ENCODE measurements around the gene TMEM117. TPM values are rescaled to one million over a fixed set of nuclear protein-coding genes. Genes with fewer than 3 reads are reported as not detected.

Gene TMEM117
- total RNA-seq, 2 experiments from 2014 or later, result 1.4 to 2.1 TPM

GRCh38 chr12:43895580-43896206, 59.8 kb downstream of the TMEM117 start:
- DNase-seq, result no peak
- intact Hi-C loops (cut with micrococcal nuclease), result no loop called here
- Mint-ChIP-seq H3K36me3 (ENCODE audit: low read depth) (peaks cover 2% of the 10 kb centered on the region), H3K4me3 (no peak overlapping the region), H3K27ac (no peak overlapping the region), H3K27me3 (ENCODE audit: low read depth) (no peaks in the 10 kb centered on the region), H3K9me3 (peaks cover 4% of the 10 kb centered on the region), H3K4me1 (ENCODE audit: low read depth) (no peaks in the 10 kb centered on the region)
- CTCF ChIA-PET, result no interaction called here

GRCh38 chr12:43896496-43896895, 60.6 kb downstream of the TMEM117 start:
- H3K27me3 Mint-ChIP-seq (ENCODE audit: low read depth), result no peaks in the 10 kb centered on the region
- intact Hi-C loops (cut with micrococcal nuclease), result no loop called here
- H3K4me1 Mint-ChIP-seq (ENCODE audit: low read depth), result no peaks in the 10 kb centered on the region
- peaks cover 4% of the 10 kb centered on the region for H3K9me3 Mint-ChIP-seq
- H3K4me3 Mint-ChIP-seq, result no peak overlapping the region
- H3K36me3 Mint-ChIP-seq (ENCODE audit: low read depth), result peaks cover 2% of the 10 kb centered on the region
- no peak overlapping the region for H3K27ac Mint-ChIP-seq
- CTCF ChIA-PET, result no interaction called here
- no peak for DNase-seq

GRCh38 chr12:43898474-43898873, 62.6 kb downstream of the TMEM117 start:
- H3K36me3 Mint-ChIP-seq (ENCODE audit: low read depth), result no peaks in the 10 kb centered on the region
- H3K4me3 Mint-ChIP-seq, result no peak overlapping the region
- no peak overlapping the region for H3K27ac Mint-ChIP-seq
- no peaks in the 10 kb centered on the region for H3K4me1 Mint-ChIP-seq (ENCODE audit: low read depth)
- intact Hi-C loops (cut with micrococcal nuclease), result no loop called here
- H3K27me3 Mint-ChIP-seq (ENCODE audit: low read depth), result no peaks in the 10 kb centered on the region
- no peaks in the 10 kb centered on the region for H3K9me3 Mint-ChIP-seq
- no peak for DNase-seq
- CTCF ChIA-PET, result no interaction called here

- DNase-seq, result no peak
- no peaks in the 10 kb centered on the region for H3K27me3 Mint-ChIP-seq (ENCODE audit: low read depth)
- intact Hi-C loops (cut with micrococcal nuclease), result no loop called here
- H3K4me3 Mint-ChIP-seq, result no peak overlapping the region
- H3K9me3 Mint-ChIP-seq, result no peaks in the 10 kb centered on the region
- no peak overlapping the region for H3K27ac Mint-ChIP-seq
- H3K36me3 Mint-ChIP-seq (ENCODE audit: low read depth), result no peaks in the 10 kb centered on the region
- CTCF ChIA-PET, result no interaction called here
- H3K4me1 Mint-ChIP-seq (ENCODE audit: low read depth), result no peaks in the 10 kb centered on the region
Measured at GRCh38 chr12:43899574-43899973, 63.7 kb downstream of the TMEM117 start.

- DNase-seq, result no peak
- intact Hi-C loops (cut with micrococcal nuclease), result no loop called here
- Mint-ChIP-seq H3K36me3 (ENCODE audit: low read depth) (no peaks in the 10 kb centered on the region), H3K27me3 (ENCODE audit: low read depth) (no peaks in the 10 kb centered on the region), H3K4me1 (ENCODE audit: low read depth) (no peaks in the 10 kb centered on the region), H3K4me3 (no peak overlapping the region), H3K9me3 (no peaks in the 10 kb centered on the region), H3K27ac (no peak overlapping the region)
- CTCF ChIA-PET, result interaction anchor here (0.7 kb wide), 1 partner anchor 862 kb away, joined by 3 read pairs; no protein-coding TSS in a partner anchor
Measured at GRCh38 chr12:43903686-43904085, 67.8 kb downstream of the TMEM117 start.

GRCh38 chr12:43912859-43913258, 77.0 kb downstream of the TMEM117 start:
- Mint-ChIP-seq H3K9me3 (no peaks in the 10 kb centered on the region), H3K4me1 (ENCODE audit: low read depth) (no peaks in the 10 kb centered on the region), H3K27me3 (ENCODE audit: low read depth) (no peaks in the 10 kb centered on the region), H3K27ac (no peak overlapping the region), H3K4me3 (no peak overlapping the region), H3K36me3 (ENCODE audit: low read depth) (no peaks in the 10 kb centered on the region)
- intact Hi-C loops (cut with micrococcal nuclease), result no loop called here
- no peak for DNase-seq
- CTCF ChIA-PET, result no interaction called here

- Mint-ChIP-seq H3K9me3 (no peaks in the 10 kb centered on the region), H3K36me3 (ENCODE audit: low read depth) (no peaks in the 10 kb centered on the region), H3K27me3 (ENCODE audit: low read depth) (no peaks in the 10 kb centered on the region), H3K27ac (no peak overlapping the region), H3K4me3 (no peak overlapping the region), H3K4me1 (ENCODE audit: low read depth) (no peaks in the 10 kb centered on the region)
- no peak for DNase-seq
- intact Hi-C loops (cut with micrococcal nuclease), result no loop called here
- CTCF ChIA-PET, result no interaction called here
Measured at GRCh38 chr12:43914391-43914790, 78.5 kb downstream of the TMEM117 start.

GRCh38 chr12:43914923-43915468, 79.1 kb downstream of the TMEM117 start:
- DNase-seq, result no peak
- intact Hi-C loops (cut with micrococcal nuclease), result no loop called here
- Mint-ChIP-seq H3K27ac (no peak overlapping the region), H3K4me1 (ENCODE audit: low read depth) (no peaks in the 10 kb centered on the region), H3K9me3 (no peaks in the 10 kb centered on the region), H3K4me3 (no peak overlapping the region), H3K36me3 (ENCODE audit: low read depth) (no peaks in the 10 kb centered on the region), H3K27me3 (ENCODE audit: low read depth) (no peaks in the 10 kb centered on the region)
- CTCF ChIA-PET, result no interaction called here

GRCh38 chr12:43917896-43918295, 82.0 kb downstream of the TMEM117 start:
- Mint-ChIP-seq H3K4me1 (ENCODE audit: low read depth) (no peaks in the 10 kb centered on the region), H3K9me3 (no peaks in the 10 kb centered on the region), H3K4me3 (no peak overlapping the region), H3K27me3 (ENCODE audit: low read depth) (no peaks in the 10 kb centered on the region), H3K27ac (no peak overlapping the region), H3K36me3 (ENCODE audit: low read depth) (no peaks in the 10 kb centered on the region)
- intact Hi-C loops (cut with micrococcal nuclease), result no loop called here
- DNase-seq, result no peak
- CTCF ChIA-PET, result no interaction called here

- Mint-ChIP-seq H3K4me1 (ENCODE audit: low read depth) (no peaks in the 10 kb centered on the region), H3K9me3 (no peaks in the 10 kb centered on the region), H3K36me3 (ENCODE audit: low read depth) (peaks cover 4% of the 10 kb centered on the region), H3K27ac (no peak overlapping the region), H3K27me3 (ENCODE audit: low read depth) (no peaks in the 10 kb centered on the region), H3K4me3 (no peak overlapping the region)
- intact Hi-C loops (cut with micrococcal nuclease), result no loop called here
- no peak for DNase-seq
- CTCF ChIA-PET, result no interaction called here
Measured at GRCh38 chr12:43921666-43922337, 85.9 kb downstream of the TMEM117 start.

- CTCF ChIA-PET, result no interaction called here
- intact Hi-C loops (cut with micrococcal nuclease), result no loop called here
- Mint-ChIP-seq H3K9me3 (peaks cover 19% of the 10 kb centered on the region), H3K27me3 (ENCODE audit: low read depth) (no peaks in the 10 kb centered on the region), H3K27ac (no peak overlapping the region), H3K4me3 (no peak overlapping the region), H3K4me1 (ENCODE audit: low read depth) (no peaks in the 10 kb centered on the region), H3K36me3 (ENCODE audit: low read depth) (peaks cover 9% of the 10 kb centered on the region)
- no peak for DNase-seq
Measured at GRCh38 chr12:43930032-43930431, 94.2 kb downstream of the TMEM117 start.

- H3K36me3 Mint-ChIP-seq (ENCODE audit: low read depth), result peaks cover 8% of the 10 kb centered on the region
Measured at GRCh38 chr12:43931187-43931586, 95.3 kb downstream of the TMEM117 start.

GRCh38 chr12:43935581-43935980, 99.7 kb downstream of the TMEM117 start:
- Mint-ChIP-seq H3K4me1 (ENCODE audit: low read depth) (no peaks in the 10 kb centered on the region), H3K27me3 (ENCODE audit: low read depth) (no peaks in the 10 kb centered on the region), H3K36me3 (ENCODE audit: low read depth) (peaks cover 5% of the 10 kb centered on the region), H3K9me3 (peaks cover 14% of the 10 kb centered on the region), H3K27ac (no peak overlapping the region), H3K4me3 (no peak overlapping the region)
- CTCF ChIA-PET, result no interaction called here
- intact Hi-C loops (cut with micrococcal nuclease), result no loop called here
- DNase-seq, result no peak

More at GRCh38 chr12:43931187-43931586, 95.3 kb downstream of the TMEM117 start:
- DNase-seq, result no peak
- Mint-ChIP-seq H3K9me3 (peaks cover 19% of the 10 kb centered on the region), H3K27ac (no peak overlapping the region), H3K4me3 (no peak overlapping the region), H3K4me1 (ENCODE audit: low read depth) (no peaks in the 10 kb centered on the region), H3K27me3 (ENCODE audit: low read depth) (no peaks in the 10 kb centered on the region)
- CTCF ChIA-PET, result no interaction called here
- intact Hi-C loops (cut with micrococcal nuclease), result no loop called here

Measured in activated naive CD4-positive, alpha-beta T cell treated with anti-CD3 and anti-CD28 coated beads for 36 hours (primary cell).